Measurements from ENCODE around the gene NEMP1. TPM values are rescaled to one million over a fixed set of nuclear protein-coding genes. Genes with fewer than 3 reads are reported as not detected.

Gene NEMP1
- total and polyA plus RNA-seq, 2 of the 8 experiments (the other 6 are each of a cell fraction or from before 2014, with no cell fraction given): 30.1 to 43.2 TPM

DNA sequence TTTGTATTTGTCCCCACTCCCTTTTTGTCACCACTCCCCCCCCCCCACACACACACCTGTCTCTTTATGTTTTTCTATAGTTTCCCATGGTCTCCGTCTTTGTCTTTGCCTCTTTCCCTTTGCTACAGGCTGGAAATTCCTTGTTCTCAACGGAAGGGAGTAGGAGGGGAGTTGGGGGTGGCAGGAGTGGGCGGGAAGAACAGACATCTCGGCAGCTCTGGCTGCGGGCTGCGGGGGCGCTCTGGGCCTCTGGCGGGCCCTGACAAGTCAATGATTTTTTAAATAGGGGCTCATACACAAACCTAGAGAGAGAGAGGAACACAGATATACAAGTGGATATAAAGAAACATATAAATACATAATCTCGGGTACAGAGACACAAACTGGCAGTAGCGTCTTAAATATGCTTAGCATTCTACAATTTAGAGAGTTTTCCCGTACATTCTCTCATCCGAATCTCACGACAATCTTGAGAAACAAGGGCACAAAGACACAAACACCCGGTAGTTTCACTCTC lies 8.0 kb upstream of the NEMP1 start (continued):
- TF ChIP-seq ASH2L (IDR thresholded peaks at IDR 0.05; ENCODE audit: low read length): no peak
- TF ChIP-seq SIX5 (IDR thresholded peaks at IDR 0.05; ENCODE audit: low read depth, low read length): no peak
- no peak for TF ChIP-seq SP2 (IDR thresholded peaks at IDR 0.05; ENCODE audit: low read length)
- no peak for TF ChIP-seq GTF2F1 (IDR thresholded peaks at IDR 0.05; ENCODE audit: borderline replicate concordance, low read depth, low read length)
- TF ChIP-seq CREB1 (IDR thresholded peaks at IDR 0.05): no peak
- no peak for TF ChIP-seq E2F6 (IDR thresholded peaks at IDR 0.05)
- TF ChIP-seq, protein P1, sequence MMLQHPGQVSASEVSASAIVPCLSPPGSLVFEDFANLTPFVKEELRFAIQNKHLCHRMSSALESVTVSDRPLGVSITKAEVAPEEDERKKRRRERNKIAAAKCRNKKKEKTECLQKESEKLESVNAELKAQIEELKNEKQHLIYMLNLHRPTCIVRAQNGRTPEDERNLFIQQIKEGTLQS (IDR thresholded peaks at IDR 0.05; ENCODE audit: insufficient read depth, low read depth, low read length): no peak
- no peak for TF ChIP-seq PHF8 (conservative IDR thresholded peaks at IDR 0.05; ENCODE audit: low read depth, low read length)
- TF ChIP-seq, protein P2, sequence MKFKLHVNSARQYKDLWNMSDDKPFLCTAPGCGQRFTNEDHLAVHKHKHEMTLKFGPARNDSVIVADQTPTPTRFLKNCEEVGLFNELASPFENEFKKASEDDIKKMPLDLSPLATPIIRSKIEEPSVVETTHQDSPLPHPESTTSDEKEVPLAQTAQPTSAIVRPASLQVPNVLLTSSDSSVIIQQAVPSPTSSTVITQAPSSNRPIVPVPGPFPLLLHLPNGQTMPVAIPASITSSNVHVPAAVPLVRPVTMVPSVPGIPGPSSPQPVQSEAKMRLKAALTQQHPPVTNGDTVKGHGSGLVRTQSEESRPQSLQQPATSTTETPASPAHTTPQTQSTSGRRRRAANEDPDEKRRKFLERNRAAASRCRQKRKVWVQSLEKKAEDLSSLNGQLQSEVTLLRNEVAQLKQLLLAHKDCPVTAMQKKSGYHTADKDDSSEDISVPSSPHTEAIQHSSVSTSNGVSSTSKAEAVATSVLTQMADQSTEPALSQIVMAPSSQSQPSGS (IDR thresholded peaks at IDR 0.05; ENCODE audit: low read length): no peak
- TF ChIP-seq HDAC6 (IDR thresholded peaks at IDR 0.05; ENCODE audit: low read depth, low read length): no peak
- no peak for TF ChIP-seq JUND (IDR thresholded peaks at IDR 0.05; ENCODE audit: low read length)
- TF ChIP-seq CHD1 (IDR thresholded peaks at IDR 0.05; ENCODE audit: low read depth, low read length): no peak
- no peak for TF ChIP-seq SUZ12 (IDR thresholded peaks at IDR 0.05; ENCODE audit: low read length)
- TF ChIP-seq SP4 (IDR thresholded peaks at IDR 0.05; ENCODE audit: low read length): peak; percentile 62; the same call in 1 of the 2 replicates
- no peak for TF ChIP-seq BCL11A (IDR thresholded peaks at IDR 0.05; ENCODE audit: low read depth in 2 of 2, low read length in 2 of 2)
